ENCODE data around the gene SGTA. TPM values are rescaled to one million over a fixed set of nuclear protein-coding genes. Genes with fewer than 3 reads are reported as not detected.

SGTA gene
- total and polyA plus RNA-seq, 2 experiments from 2014 or later = 71.6 to 102 TPM

GRCh38 chr19:2732157-2732725, 50.8 kb downstream of the SGTA start:
- no peak overlapping the region for H3K4me3 Mint-ChIP-seq
- ATAC-seq = no peak
- no peaks in the 10 kb centered on the region for H3K4me1 ChIP-seq (ENCODE audit: insufficient read depth)
- no peak overlapping the region for H3K27ac ChIP-seq (ENCODE audit: low read depth)
- no peak overlapping the region for H3K4me2 ChIP-seq
- H2AFZ ChIP-seq = no peak overlapping the region
- no peaks in the 10 kb centered on the region for H3K27me3 ChIP-seq (ENCODE audit: insufficient read depth)
- H3K36me3 ChIP-seq (ENCODE audit: insufficient read depth) = no peaks in the 10 kb centered on the region; the same call in 1 of the 2 replicates
- H3K4me3 ChIP-seq = no peak overlapping the region
- no peaks in the 10 kb centered on the region for H3F3A ChIP-seq (replicated peaks; ENCODE audit: low read depth)
- no peak for TF ChIP-seq JUNB (IDR thresholded peaks at IDR 0.05; ENCODE audit: unreplicated experiment)
- no peak for TF ChIP-seq ZNF114 (CRISPR knock-in tag; IDR thresholded peaks at IDR 0.05)
- TF ChIP-seq NANOG (IDR thresholded peaks at IDR 0.05; ENCODE audit: borderline replicate concordance) = no peak
- TF ChIP-seq CREB1 (CRISPR knock-in tag; IDR thresholded peaks at IDR 0.05; ENCODE audit: low read depth) = no peak
- TF ChIP-seq POLR2AphosphoS5 (IDR thresholded peaks at IDR 0.05; ENCODE audit: low read depth) = no peak
- no peak for TF ChIP-seq EZH2 (IDR thresholded peaks at IDR 0.05; ENCODE audit: low read depth, unreplicated experiment)
- TF ChIP-seq REST (IDR thresholded peaks at IDR 0.05; ENCODE audit: unreplicated experiment) = no peak
- TF ChIP-seq CTCF (conservative IDR thresholded peaks at IDR 0.05; ENCODE audit: low read depth in 2 of 2) = no peak
- TF ChIP-seq ZNF331 (CRISPR knock-in tag; IDR thresholded peaks at IDR 0.05; ENCODE audit: low read depth) = no peak
- H3K27ac Mint-ChIP-seq = no peak overlapping the region
- no peak for DNase-seq (ENCODE audit: low spot score)
- peaks cover 30% of the 10 kb centered on the region for H3K36me3 Mint-ChIP-seq (ENCODE audit: low read depth)
- no peaks in the 10 kb centered on the region for H3K9me2 ChIP-seq (ENCODE audit: insufficient read depth)
- no peaks in the 10 kb centered on the region for H3K79me2 ChIP-seq (replicated peaks; ENCODE audit: insufficient read depth)
- peaks cover 28% of the 10 kb centered on the region for H3K27me3 Mint-ChIP-seq (ENCODE audit: insufficient read depth, low read depth, poor library complexity)
- H4K20me1 ChIP-seq (replicated peaks; ENCODE audit: insufficient read depth) = no peaks in the 10 kb centered on the region; the same call in 1 of the 2 replicates
- peaks cover 3% of the 10 kb centered on the region; the same call in 1 of the 3 replicates for H3K4me1 Mint-ChIP-seq
- H3K9me3 Mint-ChIP-seq = no peaks in the 10 kb centered on the region
